Keratinocyte (primary cell): ENCODE results near the gene ACOXL. TPM values are rescaled to one million over a fixed set of nuclear protein-coding genes. Genes with fewer than 3 reads are reported as not detected.

ENCODE experiments used
- DNase-seq: peaks from one replicate; pipeline ENCODE4 v3.0.0-alpha.2; 2011; ENCODE audit warnings: low read depth, missing footprints, low spot score
- FAIRE-seq: peaks from 2 replicates; lab custom pipeline; 2011; peaks lifted over from hg19 to GRCh38; lab: Jason Lieb, UNC
- H2AFZ ChIP-seq: 2 replicates; pipeline ENCODE4 v1.6.0; 2012; ENCODE audit warnings: low read length, control low read depth, inconsistent platforms; ENCODE audit not compliant: control insufficient read depth
- H3K27ac ChIP-seq: 2 replicates; pipeline ENCODE4 v1.5.1; 2011; ENCODE audit warnings: low read length; ENCODE audit not compliant: control insufficient read depth, insufficient read depth
- H3K27me3 ChIP-seq: 3 replicates; pipeline ENCODE4 v1.6.0; 2011; ENCODE audit warnings: low read length; ENCODE audit not compliant: control insufficient read depth, insufficient read depth; ENCODE audit errors: extremely low read depth
- H3K36me3 ChIP-seq, 2 experiments: 2 replicates in 1 of 2; 3 replicates in 1 of 2; pipeline ENCODE4 v1.5.1; 2011; ENCODE audit warnings: low read length in 2 of 2, mild to moderate bottlenecking in 1 of 2; ENCODE audit not compliant: control insufficient read depth in 2 of 2, insufficient read depth in 2 of 2; ENCODE audit errors: extremely low read depth in 1 of 2
- H3K4me1 ChIP-seq: 3 replicates; pipeline ENCODE4 v1.5.1; 2011; ENCODE audit warnings: low read length; ENCODE audit not compliant: control insufficient read depth, insufficient read depth; ENCODE audit errors: extremely low read depth
- H3K4me2 ChIP-seq: 3 replicates; pipeline ENCODE4 v1.6.0; 2011; ENCODE audit warnings: low read depth, low read length; ENCODE audit not compliant: control insufficient read depth, insufficient read depth; ENCODE audit errors: extremely low read depth
- H3K4me3 ChIP-seq, 3 experiments: fragments of 200-600 bp in 1 of 3; sonication (generic) in 1 of 3; 2 replicates in 2 of 3; 3 replicates in 1 of 3; pipeline ENCODE4 v1.5.1; 2011 to 2016; ENCODE audit warnings: low read length in 3 of 3, mild to moderate bottlenecking in 3 of 3, control low read depth in 2 of 3, inconsistent platforms in 1 of 3, low read depth in 1 of 3, mixed read lengths in 1 of 3, mixed run types in 1 of 3, moderate library complexity in 1 of 3; ENCODE audit not compliant: control insufficient read depth in 2 of 3, insufficient read depth in 2 of 3; ENCODE audit errors: extremely low read depth in 1 of 3
- H3K79me2 ChIP-seq: 2 replicates; pipeline ENCODE4 v1.6.0; 2012; ENCODE audit warnings: low read length; ENCODE audit not compliant: control insufficient read depth, insufficient read depth
- H3K9ac ChIP-seq: 3 replicates; pipeline ENCODE4 v1.6.0; 2011; ENCODE audit warnings: low read length; ENCODE audit not compliant: control insufficient read depth, insufficient read depth; ENCODE audit errors: extremely low read depth
- H3K9me1 ChIP-seq: 3 replicates; pipeline ENCODE4 v1.6.0; 2011; ENCODE audit warnings: low read length; ENCODE audit not compliant: control insufficient read depth, insufficient read depth; ENCODE audit errors: extremely low read depth
- H3K9me3 ChIP-seq: 2 replicates; pipeline ENCODE4 v1.5.1; 2012; ENCODE audit warnings: low read depth, low read length; ENCODE audit not compliant: control insufficient read depth
- H4K20me1 ChIP-seq: 3 replicates; pipeline ENCODE4 v1.6.0; 2011; ENCODE audit warnings: low read length; ENCODE audit not compliant: control insufficient read depth, insufficient read depth; ENCODE audit errors: extremely low read depth
- CTCF ChIP-seq, 3 experiments: IDR thresholded peaks in 1 of 3; conservative IDR thresholded peaks in 1 of 3; optimal IDR thresholded peaks in 1 of 3; 2 replicates in 2 of 3; 3 replicates in 1 of 3; pipeline versions ENCODE3 to v1.5.1; 2011; ENCODE audit warnings: low read length in 3 of 3, mild to moderate bottlenecking in 3 of 3, moderate library complexity in 2 of 3, control low read depth in 1 of 3, inconsistent platforms in 1 of 3; ENCODE audit not compliant: insufficient read depth in 2 of 3; ENCODE audit errors: extremely low read depth in 1 of 3
- EZH2 ChIP-seq: IDR thresholded peaks from one replicate; pipeline ENCODE4 v1.6.1; 2012; ENCODE audit warnings: inconsistent platforms, mild to moderate bottlenecking, low read length, moderate library complexity
- dilution Hi-C: fragments of 300-500 bp; cut with MboI; formaldehyde crosslinking; loops from one replicate; pipeline ENCODE4 v1.7.0; 2020; ENCODE audit warnings: low sequenced_read_pairs; ENCODE audit not compliant: extremely low pct_ligation_motif_present
- polyA plus RNA-seq, 5 experiments: library from polyadenylated mRNA; depleted of rRNA in 3 of 5; stranded (reverse) in 3 of 5; stranded (forward) in 1 of 5; unstranded in 1 of 5; fragments of >200 nt; gene quantifications; 1 replicate in 1 of 5; 2 replicates in 3 of 5; 3 replicates in 1 of 5; pipeline versions ENCODE4 v1.2.1 to v1.2.3, GENCODE V29; 2011 to 2012; ENCODE audit warnings: missing spikeins in 2 of 5, low read depth in 1 of 5, low replicate concordance in 1 of 5

The ACOXL gene
- polyA plus RNA-seq, 1 donor (not counting 4 experiments of a cell fraction or from before 2014, with no cell fraction given), result 0.04 TPM

- H3K27ac ChIP-seq, result no peak overlapping the region
- no peak overlapping the region for H3K4me3 ChIP-seq
- H3K9me3 ChIP-seq, result no peaks in the 10 kb centered on the region
- no peak for FAIRE-seq
- no peaks in the 10 kb centered on the region for H3K4me1 ChIP-seq
- H4K20me1 ChIP-seq, result no peaks in the 10 kb centered on the region
- no peak overlapping the region for H3K9ac ChIP-seq
- peaks cover 14% of the 10 kb centered on the region for H3K27me3 ChIP-seq
- TF ChIP-seq EZH2, result no peak
- TF ChIP-seq CTCF (optimal IDR thresholded peaks at IDR 0.05 in 1 of 3, IDR thresholded peaks at IDR 0.05 in 1 of 3, conservative IDR thresholded peaks at IDR 0.05 in 1 of 3; ENCODE audit: extremely low read depth in 1 of 3, insufficient read depth in 2 of 3, low read length in 3 of 3), result no peak
- no peak overlapping the region for H3K4me2 ChIP-seq
- no peak overlapping the region for H2AFZ ChIP-seq
- no peaks in the 10 kb centered on the region for H3K9me1 ChIP-seq
- dilution Hi-C loops, result no loop called here
- no peaks in the 10 kb centered on the region for H3K79me2 ChIP-seq
- no peak for DNase-seq
- no peaks in the 10 kb centered on the region for H3K36me3 ChIP-seq
These were observed 156.0 kb downstream of the ACOXL start for GRCh38 chr2:110888411-110888810.

- FAIRE-seq, result no peak
- H3K4me1 ChIP-seq, result no peaks in the 10 kb centered on the region
- H3K27ac ChIP-seq, result no peak overlapping the region
- H3K9ac ChIP-seq, result no peak overlapping the region
- no peaks in the 10 kb centered on the region for H3K36me3 ChIP-seq
- H3K4me2 ChIP-seq, result no peak overlapping the region
- no peak overlapping the region for H3K4me3 ChIP-seq
- H3K9me1 ChIP-seq, result no peaks in the 10 kb centered on the region
- H2AFZ ChIP-seq, result no peak overlapping the region
- no peaks in the 10 kb centered on the region for H3K9me3 ChIP-seq
- H3K79me2 ChIP-seq, result no peaks in the 10 kb centered on the region
- H3K27me3 ChIP-seq, result peaks cover 17% of the 10 kb centered on the region
- DNase-seq, result no peak
- TF ChIP-seq EZH2, result no peak
- TF ChIP-seq CTCF (optimal IDR thresholded peaks at IDR 0.05 in 1 of 3, IDR thresholded peaks at IDR 0.05 in 1 of 3, conservative IDR thresholded peaks at IDR 0.05 in 1 of 3; ENCODE audit: extremely low read depth in 1 of 3, insufficient read depth in 2 of 3, low read length in 3 of 3), result no peak
- dilution Hi-C loops, result no loop called here
- H4K20me1 ChIP-seq, result no peaks in the 10 kb centered on the region
These were observed 159.3 kb downstream of the ACOXL start for GRCh38 chr2:110891626-110892025.
